ENCODE data around the gene TOR3A.
A peak's percentile ranks its signal among the peaks of the same experiment; 100 is the strongest.

TOR3A gene

DNA sequence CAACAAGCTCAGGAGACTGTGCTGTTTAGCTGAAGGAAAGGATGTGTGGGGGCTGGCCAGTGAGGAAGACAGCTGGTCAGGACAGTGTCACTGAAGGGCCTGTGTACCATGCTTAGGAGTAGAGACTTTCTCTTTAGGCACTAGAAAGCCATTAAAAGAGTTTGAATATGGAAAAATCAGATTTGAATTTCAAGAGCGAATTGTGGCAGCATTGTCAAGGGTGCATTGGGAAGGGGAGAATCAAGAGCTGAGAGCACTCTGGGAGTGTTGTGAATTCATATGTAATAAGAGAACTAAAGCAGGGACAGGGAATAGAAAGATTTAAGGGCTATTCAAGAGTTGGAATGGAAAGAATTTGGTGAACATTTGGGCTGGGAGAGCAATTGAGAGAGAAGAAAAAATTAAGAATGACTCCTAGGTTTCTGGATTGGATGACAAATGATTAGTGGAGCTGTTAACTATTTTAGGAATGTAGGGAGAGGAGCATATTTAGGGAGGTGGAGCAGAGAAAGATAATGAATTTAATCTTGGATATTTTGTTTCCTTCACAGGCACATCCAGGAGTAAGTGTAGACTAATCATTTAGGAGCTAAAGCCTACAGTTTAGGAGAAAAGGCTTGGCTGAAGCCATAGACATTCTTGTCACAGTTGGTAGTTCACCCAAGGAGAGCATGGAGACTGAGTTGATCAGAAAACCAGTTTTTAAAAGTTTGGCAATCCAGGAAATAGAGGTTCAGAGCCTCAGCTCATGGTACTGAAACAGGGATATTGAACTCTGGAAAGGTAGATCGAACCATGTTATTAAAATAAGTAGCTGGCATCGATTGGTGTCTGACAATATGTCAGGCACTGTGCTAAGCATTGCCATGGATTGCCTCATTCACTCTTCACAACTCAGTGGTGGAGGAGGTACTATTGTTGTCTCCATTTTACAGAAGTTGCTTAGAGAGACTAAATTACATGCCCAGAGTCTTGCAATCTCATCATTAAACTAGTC, 23.1 kb upstream of the TOR3A start:
- intact Hi-C loops (cut with DNase I; ENCODE audit: low total_unique reads): no loop called here
- Histone ChIP-seq H3K36me3 (peaks cover 20 to 46% (median 29%) of the 10 kb centered on the region in 3 donors), H3K4me1 (peaks cover 0 to 8% (median 2%) of the 10 kb centered on the region in 4 donors), H3K27me3 (no peaks in the 10 kb centered on the region), H3K4me3 (no peak overlapping the region), H3K9me3 (no peaks in the 10 kb centered on the region), H3K27ac (no peak overlapping the region)
- no peak for DNase-seq
- TF ChIP-seq CTCF (IDR thresholded peaks at IDR 0.05): no peak

DNA sequence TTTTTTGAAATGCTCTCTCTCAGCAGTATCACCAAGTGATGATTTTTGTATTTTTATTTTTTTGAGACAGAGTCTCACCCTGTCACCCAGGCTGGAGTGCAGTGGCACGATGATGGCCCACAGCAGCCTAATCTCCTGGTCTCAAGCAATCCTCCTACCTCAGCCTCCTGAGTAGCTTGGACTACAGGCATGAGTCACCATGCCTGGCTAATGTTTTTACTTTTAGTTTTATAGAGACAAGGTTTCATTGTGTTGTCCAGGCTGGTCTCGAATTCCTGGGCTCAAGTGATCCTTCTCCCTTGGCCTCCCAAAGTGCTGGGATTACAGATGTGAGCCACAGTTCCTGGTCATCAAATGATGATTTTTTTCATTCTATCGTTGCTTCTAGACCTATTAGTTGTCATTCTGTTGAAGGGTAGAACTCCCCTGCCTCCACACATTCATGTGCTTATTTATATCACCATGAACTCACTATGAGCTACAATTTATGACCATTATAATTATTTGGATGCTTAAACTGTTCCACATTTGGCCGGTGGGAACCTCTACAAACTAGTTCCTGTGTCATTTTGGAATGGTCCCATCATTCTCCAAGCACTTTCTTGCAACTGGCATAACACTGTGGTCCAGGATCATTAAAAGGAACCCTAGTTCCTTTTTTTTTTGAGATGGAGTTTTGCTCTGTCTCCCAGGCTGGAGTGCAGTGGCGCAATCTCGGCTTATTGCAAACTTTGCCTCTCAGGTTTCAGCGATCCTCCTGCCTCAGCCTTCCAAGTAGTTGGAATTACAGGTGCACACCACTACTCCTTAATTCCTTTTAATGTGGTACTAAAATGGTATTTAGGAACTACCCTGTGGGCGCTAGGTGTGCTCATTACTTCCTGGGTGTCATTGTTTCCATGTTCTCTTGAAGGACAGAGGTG, 20.2 kb upstream of the TOR3A start:
- peaks cover 25 to 49% (median 31%) of the 10 kb centered on the region in 3 donors for H3K36me3 ChIP-seq
- peaks cover 0 to 8% (median 2%) of the 10 kb centered on the region in 4 donors for H3K4me1 ChIP-seq
- TF ChIP-seq CTCF (IDR thresholded peaks at IDR 0.05): no peak

DNA sequence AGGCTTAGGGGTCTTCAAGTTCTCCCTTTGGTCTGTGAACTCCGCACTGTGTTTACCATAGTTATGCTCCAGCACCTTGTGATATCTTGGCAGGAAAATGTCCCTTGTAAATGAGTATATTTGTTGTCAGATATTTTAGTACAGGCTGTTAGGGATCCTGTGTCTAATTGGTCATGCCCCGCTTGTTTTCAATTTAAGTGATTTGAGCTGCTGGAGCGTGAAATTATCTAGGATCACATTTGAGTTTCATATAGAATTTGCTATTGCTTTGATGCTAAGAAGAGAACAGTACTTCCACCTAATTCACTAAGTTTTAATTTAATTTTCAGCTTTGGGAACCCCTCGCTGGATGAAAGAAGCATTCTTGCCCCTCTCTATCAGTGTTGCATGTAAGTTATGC, 15.4 kb upstream of the TOR3A start:
- intact Hi-C loops (cut with DNase I; ENCODE audit: low total_unique reads): no loop called here
- no peaks in the 10 kb centered on the region for H3K4me1 ChIP-seq
- no peak for DNase-seq
- H3K27me3 ChIP-seq: no peaks in the 10 kb centered on the region
- H3K36me3 ChIP-seq: peaks cover 46 to 82% (median 57%) of the 10 kb centered on the region in 3 donors
- no peaks in the 10 kb centered on the region for H3K9me3 ChIP-seq
- H3K27ac ChIP-seq: no peak overlapping the region
- H3K4me3 ChIP-seq: no peak overlapping the region
- no peak for TF ChIP-seq CTCF (IDR thresholded peaks at IDR 0.05)

More for the DNA sequence above, 20.2 kb upstream of the TOR3A start:
- H3K27ac ChIP-seq: no peak overlapping the region
- H3K4me3 ChIP-seq: no peak overlapping the region
- H3K9me3 ChIP-seq: no peaks in the 10 kb centered on the region
- no peak for DNase-seq
- no peaks in the 10 kb centered on the region for H3K27me3 ChIP-seq
- intact Hi-C loops (cut with DNase I; ENCODE audit: low total_unique reads): no loop called here

DNA sequence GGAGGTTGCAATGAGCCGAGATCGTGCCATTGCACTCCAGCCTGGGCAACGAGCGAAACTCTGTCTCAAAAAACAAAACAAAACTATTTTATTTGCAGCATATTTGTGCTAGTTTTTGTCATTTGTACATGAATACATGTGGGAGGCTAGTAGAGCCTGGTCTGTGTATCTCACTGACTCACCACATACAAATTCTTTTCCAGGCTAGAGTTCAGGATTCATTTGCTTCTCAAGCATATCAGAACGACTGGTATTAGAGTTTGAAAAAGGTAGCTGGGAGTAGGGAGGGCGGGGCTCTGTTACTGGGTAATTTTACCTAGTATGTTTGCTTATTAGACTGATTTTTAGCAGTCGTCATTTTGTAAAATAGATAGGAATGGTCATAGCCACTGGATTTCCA, 4.5 kb upstream of the TOR3A start:
- H3K27ac ChIP-seq: no peak overlapping the region
- no peak overlapping the region for H3K4me3 ChIP-seq
- TF ChIP-seq CTCF (IDR thresholded peaks at IDR 0.05): no peak
- no peak for DNase-seq
- intact Hi-C loops (cut with DNase I; ENCODE audit: low total_unique reads): no loop called here
- no peaks in the 10 kb centered on the region for H3K27me3 ChIP-seq
- H3K9me3 ChIP-seq: no peaks in the 10 kb centered on the region
- H3K36me3 ChIP-seq: peaks cover 8 to 39% (median 8%) of the 10 kb centered on the region in 3 donors
- peaks cover 0 to 11% (median 9%) of the 10 kb centered on the region in 4 donors for H3K4me1 ChIP-seq

GRCh38 chr1:179079113-179079761, 2.6 kb upstream of the TOR3A start:
- Histone ChIP-seq H3K27me3 (no peaks in the 10 kb centered on the region), H3K4me1 (peaks cover 0 to 25% (median 18%) of the 10 kb centered on the region in 4 donors), H3K4me3 (no peak overlapping the region), H3K9me3 (no peaks in the 10 kb centered on the region), H3K27ac (no peak overlapping the region), H3K36me3 (peaks cover 0 to 22% (median 0%) of the 10 kb centered on the region in 3 donors)
- intact Hi-C loops (cut with DNase I; ENCODE audit: low total_unique reads): no loop called here
- peak; percentile 73 to 81 for TF ChIP-seq CTCF (IDR thresholded peaks at IDR 0.05)
- DNase-seq: peak in 1 of 2 donors; percentile 60

All from tibial artery (tissue), 4 donors.